ENCODE results near the gene SLC37A3.
A peak's percentile ranks its signal among the peaks of the same experiment; 100 is the strongest.

Gene SLC37A3

DNA sequence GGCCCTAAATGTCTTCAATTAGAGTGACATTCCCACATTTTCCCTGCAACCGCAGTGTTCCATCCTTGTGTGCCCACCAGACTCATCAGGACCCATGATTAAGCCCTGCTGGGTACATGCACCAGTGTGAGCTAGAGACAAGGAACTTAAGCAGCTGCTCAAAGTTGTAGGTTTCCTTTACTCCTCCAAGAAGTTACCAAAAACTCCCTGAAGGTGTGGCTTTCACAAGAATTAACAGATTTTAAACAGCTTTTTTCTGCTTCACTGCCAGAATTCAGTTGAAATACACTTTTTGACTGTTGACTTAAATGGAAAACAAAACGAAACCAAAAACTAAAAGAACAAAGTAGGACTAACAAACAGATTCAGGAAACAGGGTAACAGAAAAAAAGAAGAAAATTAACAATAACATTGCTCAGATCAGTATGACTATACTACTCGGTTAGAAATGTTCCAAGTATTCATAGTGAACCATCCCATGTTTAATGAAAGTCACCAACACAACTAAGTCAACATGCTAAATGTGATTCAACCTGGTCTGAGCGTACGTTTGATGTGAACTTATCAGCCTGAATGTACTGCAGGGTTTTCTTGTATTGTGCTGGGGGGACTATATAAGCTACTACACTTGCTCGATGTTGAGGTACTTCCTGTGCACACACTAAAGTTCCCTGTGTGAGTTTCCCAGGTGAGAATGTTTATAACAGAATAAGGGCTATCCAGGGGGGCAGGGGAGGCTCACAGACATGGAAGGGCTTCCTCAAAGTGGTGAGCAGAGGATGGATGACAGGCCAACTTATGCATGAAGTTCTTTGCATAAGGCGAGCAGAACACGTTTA lies 22.2 kb downstream of the SLC37A3 start:
- Histone ChIP-seq H3K27me3 (ENCODE audit: control insufficient read depth in 1 of 2, insufficient read depth in 2 of 2, low read length in 2 of 2) (no peaks in the 10 kb centered on the region), H3K4me1 (ENCODE audit: control insufficient read depth, insufficient read depth, low read length) (no peaks in the 10 kb centered on the region), H3K4me3 (ENCODE audit: low read length in 2 of 2) (no peak overlapping the region), H3K27ac (ENCODE audit: low read length) (no peak overlapping the region), H3K9me3 (ENCODE audit: control insufficient read depth in 2 of 2, low read length in 2 of 2) (no peaks in the 10 kb centered on the region), H3K36me3 (ENCODE audit: control insufficient read depth in 2 of 2, insufficient read depth in 2 of 2, low read length in 2 of 2) (peaks cover 8 to 10% of the 10 kb centered on the region in 2 donors), H3K9ac (ENCODE audit: low read length in 2 of 2) (no peak overlapping the region)

DNA sequence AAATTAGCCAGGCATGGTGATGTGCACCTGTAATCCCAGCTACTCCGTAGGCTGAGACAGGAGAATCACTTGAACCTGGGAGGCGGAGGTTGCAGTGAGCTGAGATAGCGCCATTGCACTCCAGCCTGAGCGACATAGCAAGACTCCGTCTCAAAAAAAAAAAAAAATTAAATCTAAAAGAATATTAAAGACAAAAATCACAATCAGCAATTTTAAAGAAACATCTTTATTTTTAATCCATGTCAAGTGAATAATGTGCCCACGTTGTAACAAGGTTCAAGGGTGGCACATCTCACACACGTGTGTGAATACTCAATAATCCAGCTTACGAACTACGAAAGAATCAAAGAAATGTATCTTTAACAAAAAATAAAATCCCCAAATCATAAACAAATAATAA lies 23.0 kb downstream of the SLC37A3 start:
- no peaks in the 10 kb centered on the region for H3K9me3 ChIP-seq (ENCODE audit: control insufficient read depth in 2 of 2, low read length in 2 of 2)
- no peak overlapping the region for H3K27ac ChIP-seq (ENCODE audit: low read length)
- no peaks in the 10 kb centered on the region for H3K4me1 ChIP-seq (ENCODE audit: control insufficient read depth, insufficient read depth, low read length)
- no peak overlapping the region for H3K9ac ChIP-seq (ENCODE audit: low read length in 2 of 2)
- H3K4me3 ChIP-seq (ENCODE audit: low read length in 2 of 2), result no peak overlapping the region
- H3K27me3 ChIP-seq (ENCODE audit: control insufficient read depth in 1 of 2, insufficient read depth in 2 of 2, low read length in 2 of 2), result no peaks in the 10 kb centered on the region
- peaks cover 8 to 10% of the 10 kb centered on the region in 2 donors for H3K36me3 ChIP-seq (ENCODE audit: control insufficient read depth in 2 of 2, insufficient read depth in 2 of 2, low read length in 2 of 2)

DNA sequence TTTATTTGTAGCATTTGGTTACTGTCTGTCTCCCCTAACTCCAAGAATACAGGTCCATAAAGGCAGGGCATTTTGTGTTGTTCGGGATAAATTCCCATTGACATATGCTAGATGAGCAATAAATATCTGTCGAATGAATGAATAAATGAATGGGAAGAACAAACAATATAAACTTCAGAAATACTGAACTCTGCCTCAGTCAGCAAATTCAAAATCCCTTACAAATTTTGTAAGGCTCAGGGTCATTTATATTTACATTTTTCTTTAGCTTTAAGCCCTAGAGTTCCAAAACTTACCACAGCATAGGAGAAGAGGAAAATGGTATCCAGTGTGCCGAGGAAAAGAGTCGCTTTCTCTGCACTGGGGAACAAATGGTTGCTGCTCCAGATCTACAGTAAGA lies 29.0 kb downstream of the SLC37A3 start:
- H3K27ac ChIP-seq (ENCODE audit: low read length), result no peak overlapping the region
- H3K9me3 ChIP-seq (ENCODE audit: control insufficient read depth in 2 of 2, low read length in 2 of 2), result no peaks in the 10 kb centered on the region
- H3K4me3 ChIP-seq (ENCODE audit: low read length in 2 of 2), result no peak overlapping the region
- no peaks in the 10 kb centered on the region for H3K27me3 ChIP-seq (ENCODE audit: control insufficient read depth in 1 of 2, insufficient read depth in 2 of 2, low read length in 2 of 2)
- H3K36me3 ChIP-seq (ENCODE audit: control insufficient read depth in 2 of 2, insufficient read depth in 2 of 2, low read length in 2 of 2), result peaks cover 6 to 11% of the 10 kb centered on the region in 2 donors
- no peaks in the 10 kb centered on the region for H3K4me1 ChIP-seq (ENCODE audit: control insufficient read depth, insufficient read depth, low read length)
- no peak overlapping the region for H3K9ac ChIP-seq (ENCODE audit: low read length in 2 of 2)

DNA sequence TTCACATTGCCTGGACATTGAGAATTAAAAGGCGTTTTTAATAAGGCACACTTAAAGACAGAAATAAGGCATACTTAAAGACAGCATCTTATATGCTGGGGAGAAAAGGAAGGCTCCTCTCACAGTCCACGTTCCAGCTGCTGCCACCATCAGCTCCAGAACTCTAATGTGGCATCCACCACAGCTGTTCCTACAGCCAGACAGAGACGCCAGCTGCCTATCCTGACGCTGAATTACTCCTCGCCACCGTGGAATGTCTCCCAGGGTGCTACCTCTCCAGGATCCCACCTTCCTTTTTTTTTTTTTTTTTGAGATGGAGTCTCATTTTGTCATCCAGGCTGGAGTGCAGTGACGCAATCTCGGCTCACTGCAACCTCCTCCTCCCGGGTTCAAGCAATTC lies 30.8 kb downstream of the SLC37A3 start:
- peaks cover 6 to 11% of the 10 kb centered on the region in 2 donors for H3K36me3 ChIP-seq (ENCODE audit: control insufficient read depth in 2 of 2, insufficient read depth in 2 of 2, low read length in 2 of 2)
- no peak overlapping the region for H3K9ac ChIP-seq (ENCODE audit: low read length in 2 of 2)

DNA sequence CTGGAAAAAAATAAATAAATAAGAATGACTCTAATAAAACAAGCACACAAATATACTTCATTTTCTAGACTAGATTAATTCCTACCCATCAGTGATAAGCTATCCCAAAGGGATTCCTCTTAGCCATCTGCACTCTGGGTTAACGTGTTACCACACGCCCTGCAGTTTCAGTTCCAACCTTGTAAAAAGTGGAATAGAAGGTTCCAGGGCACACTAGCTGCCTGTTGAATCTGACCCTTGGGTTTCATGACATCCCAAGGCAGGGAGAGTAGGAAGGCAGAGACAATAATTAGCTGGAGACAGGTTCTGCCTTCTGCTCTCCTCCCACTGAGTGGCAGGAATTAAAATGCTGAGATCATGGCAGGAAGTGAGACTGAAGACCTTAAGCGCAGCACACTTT lies 33.5 kb downstream of the SLC37A3 start:
- no peaks in the 10 kb centered on the region for H3K4me1 ChIP-seq (ENCODE audit: control insufficient read depth, insufficient read depth, low read length)
- H3K36me3 ChIP-seq (ENCODE audit: control insufficient read depth in 2 of 2, insufficient read depth in 2 of 2, low read length in 2 of 2), result peaks cover 6 to 11% of the 10 kb centered on the region in 2 donors
- no peak overlapping the region for H3K27ac ChIP-seq (ENCODE audit: low read length)
- H3K27me3 ChIP-seq (ENCODE audit: control insufficient read depth in 1 of 2, insufficient read depth in 2 of 2, low read length in 2 of 2), result no peaks in the 10 kb centered on the region
- no peaks in the 10 kb centered on the region for H3K9me3 ChIP-seq (ENCODE audit: control insufficient read depth in 2 of 2, low read length in 2 of 2)
- no peak overlapping the region for H3K4me3 ChIP-seq (ENCODE audit: low read length in 2 of 2)
- no peak overlapping the region for H3K9ac ChIP-seq (ENCODE audit: low read length in 2 of 2)

More for the DNA sequence above, 30.8 kb downstream of the SLC37A3 start:
- Histone ChIP-seq H3K27me3 (ENCODE audit: control insufficient read depth in 1 of 2, insufficient read depth in 2 of 2, low read length in 2 of 2) (no peaks in the 10 kb centered on the region), H3K27ac (ENCODE audit: low read length) (no peak overlapping the region), H3K9me3 (ENCODE audit: control insufficient read depth in 2 of 2, low read length in 2 of 2) (no peaks in the 10 kb centered on the region), H3K4me1 (ENCODE audit: control insufficient read depth, insufficient read depth, low read length) (no peaks in the 10 kb centered on the region), H3K4me3 (ENCODE audit: low read length in 2 of 2) (no peak overlapping the region)

DNA sequence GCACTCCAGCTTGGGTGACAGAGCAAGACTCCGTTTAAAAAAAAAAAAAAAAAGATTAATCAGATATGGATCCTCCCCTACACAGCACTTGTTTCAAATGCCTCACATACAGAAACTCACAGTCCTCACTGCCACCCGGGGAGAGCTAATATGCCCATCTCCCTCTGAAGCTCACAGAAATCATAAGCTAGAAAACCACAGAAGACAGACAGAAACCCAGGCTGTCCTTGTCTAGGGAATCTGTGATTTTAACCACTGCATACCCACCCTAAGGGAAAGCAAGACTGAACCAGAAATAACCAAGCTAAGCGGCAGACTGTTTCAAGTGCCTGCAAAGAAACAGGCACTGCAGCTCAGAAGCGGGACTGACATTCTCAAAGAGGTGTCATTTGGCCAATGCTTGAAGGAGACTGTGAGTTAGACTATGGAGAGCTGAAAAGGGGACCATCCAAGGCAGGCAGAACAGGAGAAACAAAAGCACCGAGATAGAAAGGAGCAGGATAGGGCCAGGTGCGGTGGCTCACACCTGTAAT lies 37.6 kb downstream of the SLC37A3 start:
- H3K4me1 ChIP-seq (ENCODE audit: control insufficient read depth, insufficient read depth, low read length), result no peaks in the 10 kb centered on the region
- no peak overlapping the region for H3K27ac ChIP-seq (ENCODE audit: low read length)
- no peaks in the 10 kb centered on the region for H3K9me3 ChIP-seq (ENCODE audit: control insufficient read depth in 2 of 2, low read length in 2 of 2)
- H3K4me3 ChIP-seq (ENCODE audit: low read length in 2 of 2), result no peak overlapping the region
- peaks cover 3 to 10% of the 10 kb centered on the region in 2 donors for H3K36me3 ChIP-seq (ENCODE audit: control insufficient read depth in 2 of 2, insufficient read depth in 2 of 2, low read length in 2 of 2)
- H3K9ac ChIP-seq (ENCODE audit: low read length in 2 of 2), result no peak overlapping the region
- H3K27me3 ChIP-seq (ENCODE audit: control insufficient read depth in 1 of 2, insufficient read depth in 2 of 2, low read length in 2 of 2), result no peaks in the 10 kb centered on the region

DNA sequence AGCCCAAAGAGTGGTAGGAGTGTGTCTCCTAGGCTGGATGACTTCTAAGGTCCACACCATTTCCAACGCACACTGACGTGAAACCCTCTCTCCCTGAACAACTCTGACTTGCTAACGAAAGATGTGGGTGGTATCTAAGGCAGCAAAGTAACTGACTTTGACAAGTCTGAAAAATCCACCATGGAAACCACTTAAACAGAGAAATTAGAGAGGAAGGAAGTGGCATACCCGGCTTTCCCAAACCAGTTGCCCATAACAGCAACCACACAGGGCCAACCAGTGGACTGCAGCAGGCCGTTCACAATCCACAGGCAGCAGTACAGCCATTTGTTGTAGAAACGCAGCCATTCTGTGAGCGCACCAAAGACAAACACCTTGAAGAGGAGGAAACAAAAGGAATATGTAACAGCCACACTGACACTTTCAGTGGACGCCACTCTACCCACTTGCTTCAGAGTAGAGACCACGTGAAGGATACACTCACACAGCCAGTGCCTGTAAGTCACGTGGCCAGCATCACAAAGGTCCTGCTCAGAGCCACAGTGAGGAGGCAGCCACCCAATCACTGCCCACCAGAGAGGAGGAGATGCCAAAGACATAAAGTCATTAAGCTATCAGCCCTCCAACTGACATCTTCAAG lies 39.8 kb downstream of the SLC37A3 start:
- peaks cover 9 to 12% of the 10 kb centered on the region in 2 donors for H3K36me3 ChIP-seq (ENCODE audit: control insufficient read depth in 2 of 2, insufficient read depth in 2 of 2, low read length in 2 of 2)
- H3K9ac ChIP-seq (ENCODE audit: low read length in 2 of 2), result no peak overlapping the region
- H3K27ac ChIP-seq (ENCODE audit: low read length), result no peak overlapping the region
- no peaks in the 10 kb centered on the region for H3K4me1 ChIP-seq (ENCODE audit: control insufficient read depth, insufficient read depth, low read length)
- no peaks in the 10 kb centered on the region for H3K27me3 ChIP-seq (ENCODE audit: control insufficient read depth in 1 of 2, insufficient read depth in 2 of 2, low read length in 2 of 2)
- H3K9me3 ChIP-seq (ENCODE audit: control insufficient read depth in 2 of 2, low read length in 2 of 2), result no peaks in the 10 kb centered on the region
- no peak overlapping the region for H3K4me3 ChIP-seq (ENCODE audit: low read length in 2 of 2)

DNA sequence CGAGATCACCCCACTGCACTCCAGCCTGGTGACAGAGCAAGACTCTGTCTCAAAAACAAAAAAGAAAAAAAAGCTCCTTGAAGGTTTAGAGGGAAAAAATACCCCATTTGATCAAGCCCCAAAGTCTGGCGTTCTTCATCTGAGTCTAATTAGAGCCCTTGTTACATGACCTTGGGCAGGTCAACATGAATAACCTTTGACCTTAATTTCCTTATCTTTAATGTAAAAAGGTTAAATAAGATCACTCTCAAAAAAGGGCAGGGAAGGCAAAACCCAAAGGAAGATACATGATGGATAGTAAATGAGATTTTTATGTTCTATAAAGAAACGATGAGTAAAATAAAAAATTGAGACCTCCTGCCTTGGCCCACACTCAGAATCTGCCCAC lies 40.3 kb downstream of the SLC37A3 start:
- Histone ChIP-seq H3K27ac (ENCODE audit: low read length) (no peak overlapping the region), H3K4me1 (ENCODE audit: control insufficient read depth, insufficient read depth, low read length) (no peaks in the 10 kb centered on the region), H3K27me3 (ENCODE audit: control insufficient read depth in 1 of 2, insufficient read depth in 2 of 2, low read length in 2 of 2) (no peaks in the 10 kb centered on the region), H3K9ac (ENCODE audit: low read length in 2 of 2) (no peak overlapping the region), H3K9me3 (ENCODE audit: control insufficient read depth in 2 of 2, low read length in 2 of 2) (no peaks in the 10 kb centered on the region), H3K36me3 (ENCODE audit: control insufficient read depth in 2 of 2, insufficient read depth in 2 of 2, low read length in 2 of 2) (peaks cover 9 to 12% of the 10 kb centered on the region in 2 donors), H3K4me3 (ENCODE audit: low read length in 2 of 2) (no peak overlapping the region)

DNA sequence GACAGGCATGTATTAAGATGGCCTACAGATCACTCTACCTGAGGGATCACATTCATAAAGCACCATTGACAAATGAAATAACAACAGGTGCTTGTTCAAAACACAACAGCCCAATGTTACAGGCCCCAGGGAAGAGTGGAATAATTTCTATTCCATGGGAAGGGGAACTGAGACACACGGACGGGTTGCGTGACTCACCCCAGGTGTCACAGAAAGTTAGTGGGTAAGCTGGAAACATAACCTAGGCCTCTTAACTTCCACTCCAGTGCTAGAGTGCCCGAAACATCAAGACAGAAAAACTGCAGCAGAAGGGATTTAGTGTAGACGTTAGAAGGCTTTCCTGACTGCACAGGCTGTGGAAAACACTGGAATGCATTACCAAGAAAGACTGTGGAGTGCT lies 48.3 kb downstream of the SLC37A3 start:
- Histone ChIP-seq H3K9me3 (ENCODE audit: control insufficient read depth in 2 of 2, low read length in 2 of 2) (no peaks in the 10 kb centered on the region), H3K9ac (ENCODE audit: low read length in 2 of 2) (no peak overlapping the region), H3K4me1 (ENCODE audit: control insufficient read depth, insufficient read depth, low read length) (peaks cover 7% of the 10 kb centered on the region), H3K27me3 (ENCODE audit: control insufficient read depth in 1 of 2, insufficient read depth in 2 of 2, low read length in 2 of 2) (no peaks in the 10 kb centered on the region), H3K27ac (ENCODE audit: low read length) (no peak overlapping the region), H3K36me3 (ENCODE audit: control insufficient read depth in 2 of 2, insufficient read depth in 2 of 2, low read length in 2 of 2) (peaks cover 25 to 27% of the 10 kb centered on the region in 2 donors), H3K4me3 (ENCODE audit: low read length in 2 of 2) (no peak overlapping the region)

DNA sequence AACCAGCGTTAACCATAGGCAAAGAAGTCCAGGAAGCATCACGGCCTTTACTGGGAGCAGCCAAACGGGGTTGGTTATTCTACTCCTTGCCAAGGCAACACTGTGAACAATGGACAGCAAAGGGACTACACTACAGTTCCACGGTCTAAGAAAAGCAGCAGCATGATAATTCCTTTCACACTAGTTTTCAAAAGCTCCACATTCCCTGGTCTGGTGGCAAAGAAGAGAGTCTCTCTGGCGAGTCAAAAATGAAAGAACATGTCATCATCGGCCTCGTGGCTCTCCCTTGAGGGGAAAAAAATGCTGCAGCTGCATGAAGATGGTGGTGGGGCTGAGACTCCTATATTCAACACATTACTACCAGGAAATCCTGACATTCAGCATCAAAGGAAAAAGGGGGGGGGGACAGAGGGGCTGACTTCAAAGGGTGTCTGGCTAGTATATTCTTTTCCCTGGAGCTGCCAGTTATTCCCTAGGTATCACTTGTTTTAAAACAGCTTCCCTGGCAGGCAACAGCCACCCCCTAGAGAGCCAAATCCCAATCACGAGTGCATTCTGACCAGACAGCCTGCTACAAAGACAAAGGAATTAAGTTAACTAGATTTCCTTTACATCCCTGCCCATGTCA lies 49.1 kb downstream of the SLC37A3 start:
- Histone ChIP-seq H3K27ac (ENCODE audit: low read length) (peak overlapping the region; percentile 42), H3K4me3 (ENCODE audit: low read length in 2 of 2) (peak overlapping the region in 1 of 2 donors; percentile 49), H3K36me3 (ENCODE audit: control insufficient read depth in 2 of 2, insufficient read depth in 2 of 2, low read length in 2 of 2) (peaks cover 24 to 25% of the 10 kb centered on the region in 2 donors), H3K4me1 (ENCODE audit: control insufficient read depth, insufficient read depth, low read length) (peaks cover 7% of the 10 kb centered on the region), H3K27me3 (ENCODE audit: control insufficient read depth in 1 of 2, insufficient read depth in 2 of 2, low read length in 2 of 2) (no peaks in the 10 kb centered on the region), H3K9me3 (ENCODE audit: control insufficient read depth in 2 of 2, low read length in 2 of 2) (no peaks in the 10 kb centered on the region), H3K9ac (ENCODE audit: low read length in 2 of 2) (peak overlapping the region; percentile 3 to 51)

All from stomach smooth muscle (tissue), 2 donors.